Renal cortex interstitium (tissue), 11 donors: Measurements from ENCODE around the gene OTOG. TPM values are rescaled to one million over a fixed set of nuclear protein-coding genes. Genes with fewer than 3 reads are reported as not detected.

Experiments
- DNase-seq, 11 donors: peaks; one replicate each; pipeline ENCODE4 v3.0.0-alpha.2; 2013; ENCODE audit warnings: low read depth in 9 of 11, low spot score in 4 of 11; ENCODE audit errors: extremely low read depth in 1 of 11
- polyA plus RNA-seq, 3 donors: library from polyadenylated mRNA; unstranded; fragments of 120-200 nt; gene quantifications; one replicate each; pipeline ENCODE4 v1.2.1, GENCODE V29; 2013; ENCODE audit not compliant: insufficient read length in 3 of 3

The OTOG gene
- polyA plus RNA-seq, 3 donors: 0.27 to 0.42 (median 0.36) TPM

DNA sequence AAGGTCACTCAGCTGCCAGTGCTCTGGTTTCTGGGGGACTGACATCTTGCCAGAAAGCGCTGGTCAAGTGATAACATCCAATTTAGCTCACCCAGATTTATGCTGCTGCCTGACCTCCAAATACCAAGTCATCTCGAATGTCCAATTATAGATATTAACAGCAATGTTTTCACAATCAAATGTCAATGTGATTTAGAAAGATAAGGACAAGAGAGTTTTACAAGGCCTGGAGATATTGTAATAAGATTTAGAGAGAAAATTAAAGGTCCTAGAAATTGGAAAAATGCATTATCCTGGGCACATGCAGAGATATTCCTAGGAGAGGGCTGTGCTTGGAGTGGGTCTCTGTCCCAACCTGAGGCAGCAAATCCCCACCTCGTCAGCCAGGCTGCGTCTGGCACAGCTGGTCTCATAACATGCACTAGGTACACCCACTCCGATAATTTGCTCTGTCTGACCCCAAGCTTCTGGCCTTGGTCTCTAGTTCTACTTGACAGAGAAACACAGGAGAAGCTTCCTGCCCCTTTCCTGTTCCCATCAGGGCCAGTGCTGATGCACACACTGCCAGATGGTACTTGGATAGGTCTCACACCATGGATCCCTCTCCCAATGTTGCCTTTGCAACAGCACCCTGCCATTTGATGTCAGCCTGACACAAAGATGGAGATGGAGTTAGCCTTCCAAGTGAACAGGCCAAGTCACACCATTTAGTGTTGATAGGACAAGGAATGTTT is 31.4 kb upstream of the OTOG start:
- no peak for DNase-seq

GRCh38 chr11:17516551-17517150 is 30.4 kb upstream of the OTOG start:
- no peak for DNase-seq

- DNase-seq: no peak
Measured at GRCh38 chr11:17517186-17517585, 29.9 kb upstream of the OTOG start.

DNA sequence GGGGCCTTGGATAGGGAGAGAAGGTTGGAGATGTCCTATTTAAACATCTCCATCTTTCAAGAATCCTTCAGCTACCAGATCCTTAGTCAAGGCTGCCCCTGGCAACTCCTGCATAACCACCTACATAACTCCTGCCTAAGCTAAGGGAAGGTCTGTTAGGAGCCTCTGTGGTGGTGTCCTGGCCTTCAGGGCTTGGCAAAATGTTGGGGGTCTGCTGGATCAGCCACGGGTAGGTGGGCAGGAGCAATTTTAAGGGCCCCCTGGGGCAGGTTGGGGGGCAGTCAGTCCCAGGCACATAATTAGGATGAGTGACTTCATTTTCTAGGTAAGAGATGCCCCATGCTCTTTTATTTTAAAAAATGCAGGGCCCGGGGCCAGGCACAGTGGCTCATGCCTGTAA is 28.7 kb upstream of the OTOG start:
- no peak for DNase-seq

- no peak for DNase-seq
Measured at GRCh38 chr11:17519061-17519885, 27.8 kb upstream of the OTOG start.

DNA sequence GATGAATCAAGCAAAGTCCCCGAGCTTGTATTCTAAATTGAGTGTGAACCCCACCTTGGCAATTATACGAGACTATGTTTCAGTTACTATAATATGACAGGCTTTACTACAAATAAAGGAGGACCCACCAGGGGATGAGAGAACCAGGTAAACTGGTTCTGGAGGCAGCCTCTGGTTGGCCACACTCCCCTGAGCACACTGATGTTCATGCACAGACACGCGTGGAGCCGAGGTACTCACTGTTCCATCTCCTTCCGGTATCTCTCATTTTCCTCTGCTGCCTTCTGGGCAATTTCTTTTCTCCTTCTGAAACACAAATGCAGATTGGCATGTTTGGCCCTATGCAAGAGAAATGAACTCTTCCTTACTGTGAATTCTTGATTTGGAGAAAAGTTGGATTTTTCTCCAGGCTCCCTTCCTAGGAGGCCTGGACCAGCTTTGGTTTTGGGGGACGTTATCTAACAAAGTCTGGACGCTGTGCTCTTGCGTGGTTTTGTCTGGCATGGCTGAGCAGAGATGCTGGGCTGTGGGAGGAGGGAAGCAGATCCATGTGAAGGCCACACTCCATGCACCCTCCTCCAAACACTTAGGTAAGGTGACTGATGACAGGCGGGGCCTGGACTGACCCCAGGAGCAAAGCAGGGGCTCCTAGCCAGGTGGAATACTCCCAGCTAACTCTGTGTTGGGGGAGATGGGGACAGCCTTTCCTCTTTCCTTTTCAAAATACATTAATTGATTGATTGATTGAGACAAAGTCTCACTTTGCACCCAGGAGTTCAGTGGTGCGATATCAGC is 25.8 kb upstream of the OTOG start:
- DNase-seq: no peak

- no peak for DNase-seq
Measured at GRCh38 chr11:17522655-17523054, 24.4 kb upstream of the OTOG start.

DNA sequence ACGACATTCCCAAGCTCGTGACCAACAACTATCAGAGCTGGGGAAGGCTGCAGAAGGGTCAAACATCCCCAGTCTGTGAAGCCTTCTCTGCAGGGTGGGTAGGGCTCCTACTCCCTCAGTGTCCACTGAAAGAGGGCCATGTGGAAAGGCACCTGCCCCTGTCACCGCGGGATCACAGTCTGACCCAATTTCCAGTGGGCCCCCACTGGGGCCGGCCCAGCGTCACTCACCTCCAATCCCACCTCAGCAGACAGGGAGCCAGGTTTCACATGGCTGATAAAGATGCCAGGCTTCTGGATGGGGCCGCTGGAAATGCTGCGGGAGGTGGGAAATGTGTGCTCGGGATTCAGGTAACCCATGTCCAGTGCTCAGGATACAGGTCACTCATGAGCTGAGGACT is 22.8 kb upstream of the OTOG start:
- no peak for DNase-seq

GRCh38 chr11:17525570-17525969 is 21.5 kb upstream of the OTOG start:
- DNase-seq: no peak

DNA sequence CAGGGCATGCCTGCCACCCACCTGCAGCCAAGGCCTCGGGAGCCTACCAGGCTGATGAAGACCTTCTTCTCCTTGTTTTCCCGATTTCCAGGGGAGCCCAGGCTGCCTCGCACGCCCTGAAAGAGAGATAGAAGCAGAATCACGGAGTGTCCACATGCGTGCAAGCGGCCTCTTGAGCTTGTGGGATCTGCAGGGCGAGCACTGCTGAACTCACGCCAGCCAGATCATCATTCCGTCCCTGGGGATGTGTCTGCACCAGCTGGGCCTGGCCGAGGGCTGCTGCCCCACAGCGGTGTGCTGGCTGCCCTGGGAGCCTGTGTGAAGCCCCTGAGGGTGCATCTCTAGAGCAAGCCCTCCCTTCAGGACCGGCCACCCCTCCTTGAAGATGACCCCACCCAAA is 20.7 kb upstream of the OTOG start:
- no peak for DNase-seq

GRCh38 chr11:17526931-17527627 is 20.0 kb upstream of the OTOG start:
- peak in 1 of 11 donors; percentile 53 for DNase-seq

DNA sequence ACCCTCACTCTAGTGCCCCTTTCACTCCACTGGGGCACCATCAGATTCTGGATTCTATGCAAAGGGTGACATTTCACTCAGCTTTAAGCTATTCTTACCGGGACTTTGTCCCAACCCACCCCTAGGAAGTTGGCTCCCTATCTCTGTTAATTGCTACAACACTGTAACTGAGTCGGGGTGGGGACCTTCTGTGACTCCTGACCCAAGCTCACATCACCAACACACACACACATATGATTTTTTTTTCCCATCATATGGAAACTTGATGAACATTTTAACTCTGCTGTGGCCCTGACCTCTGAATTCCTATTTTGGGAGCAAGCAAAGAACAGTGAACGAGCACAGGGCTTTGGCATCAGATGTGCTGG is 19.4 kb upstream of the OTOG start:
- no peak for DNase-seq

GRCh38 chr11:17528181-17528691 is 18.8 kb upstream of the OTOG start:
- DNase-seq: no peak

DNA sequence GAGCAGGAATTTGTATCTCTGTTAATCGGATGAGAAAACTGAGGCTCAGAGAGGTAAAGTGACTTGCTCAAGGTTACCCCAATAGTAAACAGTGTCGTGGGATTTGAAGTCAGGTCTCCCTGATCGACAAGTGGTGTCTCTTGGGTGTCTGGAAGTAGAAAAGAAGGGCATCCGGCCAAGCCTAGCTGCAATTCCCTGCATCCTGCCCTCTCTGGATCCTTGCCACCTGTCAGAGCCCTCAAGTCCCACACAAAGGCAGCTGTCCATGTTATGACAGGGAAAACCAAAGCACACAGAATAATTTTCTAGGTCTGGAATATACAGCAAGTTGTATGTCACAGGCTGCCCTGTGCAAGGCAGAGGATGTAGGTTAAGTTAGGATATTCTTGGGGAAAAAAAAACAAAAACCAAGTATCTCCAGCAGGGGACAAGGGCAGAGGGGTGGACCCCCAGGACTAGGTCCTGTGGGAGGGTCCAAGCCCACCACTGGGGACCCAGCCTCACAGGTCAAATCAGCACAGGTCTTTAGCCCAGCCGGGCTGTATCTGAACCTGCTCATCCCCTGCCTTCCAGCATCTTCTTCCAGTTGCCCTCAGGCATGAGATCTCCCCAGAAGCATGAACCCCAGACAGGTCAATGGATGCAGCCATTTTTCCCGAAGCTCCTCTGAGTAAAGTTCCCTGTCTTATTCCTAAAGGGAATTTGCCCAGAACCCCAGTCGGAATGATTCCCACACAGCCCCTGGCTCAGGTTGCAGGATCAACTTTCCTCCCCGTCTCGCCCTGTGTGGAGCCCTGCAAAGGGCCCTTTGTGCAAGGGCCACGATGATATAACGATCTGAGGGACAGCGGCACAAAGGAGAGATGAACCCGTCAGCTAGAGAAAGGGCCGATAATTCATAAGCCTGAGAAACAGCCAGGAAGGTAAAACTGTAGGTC is 17.9 kb upstream of the OTOG start:
- no peak for DNase-seq

DNA sequence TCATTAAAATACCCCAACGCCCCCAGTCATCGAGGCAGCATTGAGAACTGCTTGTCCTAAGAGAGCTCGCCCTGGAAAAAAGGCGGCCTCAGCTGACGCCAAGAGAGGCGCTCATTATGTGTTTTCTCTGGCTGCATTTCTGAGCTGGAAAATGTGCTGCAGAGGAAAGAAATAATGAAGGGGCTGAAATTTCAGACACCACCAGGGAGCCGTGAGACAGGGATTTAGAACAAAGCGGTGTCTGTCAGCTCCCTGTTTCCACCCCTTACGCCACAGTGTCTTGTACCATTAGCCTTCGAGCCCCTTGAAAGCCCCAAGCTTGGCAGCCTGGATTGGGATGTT is 17.2 kb upstream of the OTOG start:
- no peak for DNase-seq

GRCh38 chr11:17531071-17531600 is 15.9 kb upstream of the OTOG start:
- no peak for DNase-seq

DNA sequence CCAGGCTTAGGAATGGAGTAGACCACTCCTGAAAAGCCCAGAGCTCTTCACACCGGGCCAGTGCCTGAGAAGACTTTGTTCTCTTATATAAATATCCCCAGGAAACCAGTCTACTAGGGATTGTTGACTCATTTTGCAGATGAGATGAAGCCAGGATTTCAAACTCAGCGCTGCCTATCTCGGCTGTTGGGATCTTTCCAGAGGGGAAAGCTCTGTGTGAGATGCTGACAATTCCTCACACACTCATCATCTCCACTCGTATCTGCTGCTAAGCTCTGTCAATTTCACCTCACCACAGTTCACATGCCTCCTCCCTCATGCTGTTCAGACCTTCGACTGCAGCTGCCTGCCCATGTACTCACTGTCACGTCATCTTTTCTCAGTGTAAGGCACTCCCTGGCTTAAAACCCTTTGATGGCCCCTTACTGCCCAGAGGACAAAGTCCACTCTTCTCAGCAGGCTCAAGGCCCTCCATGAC is 15.4 kb upstream of the OTOG start:
- DNase-seq: no peak
